ENCODE results near the gene ATAD2B.
A peak's percentile ranks its signal among the peaks of the same experiment; 100 is the strongest.

Gene ATAD2B

GRCh38 chr2:23809150-23809549, 117.8 kb downstream of the ATAD2B start:
- TF ChIP-seq ZFP30 (CRISPR knock-in tag; IDR thresholded peaks at IDR 0.05) (no peak), BACH2 (CRISPR knock-in tag; IDR thresholded peaks at IDR 0.05; ENCODE audit: borderline replicate concordance) (no peak)
- no peak for ATAC-seq

DNA sequence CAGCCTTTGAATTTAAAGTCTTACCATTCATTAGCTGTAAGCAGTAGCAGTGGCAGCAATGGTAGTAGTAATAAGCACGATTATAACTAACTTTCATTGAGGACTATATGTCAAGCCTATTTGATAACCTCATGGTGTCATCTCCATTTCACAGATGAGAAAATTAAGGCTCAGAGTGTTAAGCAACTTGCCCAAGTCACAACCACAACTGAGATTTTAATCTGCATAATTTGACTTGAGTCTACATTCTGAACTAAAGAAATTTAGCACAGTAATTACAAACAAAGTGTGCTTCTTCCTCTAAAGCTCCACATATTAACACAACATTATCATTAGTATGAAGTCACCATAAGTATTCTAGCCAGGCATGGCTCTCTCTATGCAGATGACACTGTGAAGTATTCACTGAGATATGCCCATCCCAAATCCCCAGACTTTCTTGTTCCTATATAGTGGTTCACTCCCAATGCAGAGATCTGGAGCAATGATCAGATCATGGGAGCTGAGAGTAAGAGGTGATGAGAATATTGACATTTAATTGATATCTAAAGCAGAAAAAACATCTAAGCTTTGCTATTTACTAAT, 120.2 kb downstream of the ATAD2B start:
- no peak for ATAC-seq
- no peak for TF ChIP-seq ZC3H10 (CRISPR knock-in tag; IDR thresholded peaks at IDR 0.05)
- TF ChIP-seq ZNF8 (CRISPR knock-in tag; IDR thresholded peaks at IDR 0.05): no peak
- TF ChIP-seq CSDC2 (CRISPR knock-in tag; IDR thresholded peaks at IDR 0.05): no peak
- no peak for TF ChIP-seq TOX (CRISPR knock-in tag; IDR thresholded peaks at IDR 0.05; ENCODE audit: borderline replicate concordance)
- TF ChIP-seq, protein P1, sequence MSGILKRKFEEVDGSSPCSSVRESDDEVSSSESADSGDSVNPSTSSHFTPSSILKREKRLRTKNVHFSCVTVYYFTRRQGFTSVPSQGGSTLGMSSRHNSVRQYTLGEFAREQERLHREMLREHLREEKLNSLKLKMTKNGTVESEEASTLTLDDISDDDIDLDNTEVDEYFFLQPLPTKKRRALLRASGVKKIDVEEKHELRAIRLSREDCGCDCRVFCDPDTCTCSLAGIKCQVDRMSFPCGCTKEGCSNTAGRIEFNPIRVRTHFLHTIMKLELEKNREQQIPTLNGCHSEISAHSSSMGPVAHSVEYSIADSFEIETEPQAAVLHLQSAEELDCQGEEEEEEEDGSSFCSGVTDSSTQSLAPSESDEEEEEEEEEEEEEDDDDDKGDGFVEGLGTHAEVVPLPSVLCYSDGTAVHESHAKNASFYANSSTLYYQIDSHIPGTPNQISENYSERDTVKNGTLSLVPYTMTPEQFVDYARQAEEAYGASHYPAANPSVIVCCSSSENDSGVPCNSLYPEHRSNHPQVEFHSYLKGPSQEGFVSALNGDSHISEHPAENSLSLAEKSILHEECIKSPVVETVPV (CRISPR knock-in tag; IDR thresholded peaks at IDR 0.05): no peak
- no peak for TF ChIP-seq ZFP3 (CRISPR knock-in tag; IDR thresholded peaks at IDR 0.05)
- TF ChIP-seq ZNF70 (CRISPR knock-in tag; IDR thresholded peaks at IDR 0.05): no peak

GRCh38 chr2:23806201-23806600, 120.7 kb downstream of the ATAD2B start:
- TF ChIP-seq ESRRG (CRISPR knock-in tag; IDR thresholded peaks at IDR 0.05) (no peak), CREB5 (CRISPR knock-in tag; IDR thresholded peaks at IDR 0.05; ENCODE audit: low read depth) (no peak), ISL1 (CRISPR knock-in tag; IDR thresholded peaks at IDR 0.05) (no peak), ARNTL (CRISPR knock-in tag; IDR thresholded peaks at IDR 0.05; ENCODE audit: borderline replicate concordance, low read depth) (no peak), OSR1 (CRISPR knock-in tag; IDR thresholded peaks at IDR 0.05) (no peak), RARB (CRISPR knock-in tag; IDR thresholded peaks at IDR 0.05) (no peak), ZC3H10 (CRISPR knock-in tag; IDR thresholded peaks at IDR 0.05) (no peak), ZFP3 (CRISPR knock-in tag; IDR thresholded peaks at IDR 0.05) (no peak), ZNF70 (CRISPR knock-in tag; IDR thresholded peaks at IDR 0.05) (no peak)

DNA sequence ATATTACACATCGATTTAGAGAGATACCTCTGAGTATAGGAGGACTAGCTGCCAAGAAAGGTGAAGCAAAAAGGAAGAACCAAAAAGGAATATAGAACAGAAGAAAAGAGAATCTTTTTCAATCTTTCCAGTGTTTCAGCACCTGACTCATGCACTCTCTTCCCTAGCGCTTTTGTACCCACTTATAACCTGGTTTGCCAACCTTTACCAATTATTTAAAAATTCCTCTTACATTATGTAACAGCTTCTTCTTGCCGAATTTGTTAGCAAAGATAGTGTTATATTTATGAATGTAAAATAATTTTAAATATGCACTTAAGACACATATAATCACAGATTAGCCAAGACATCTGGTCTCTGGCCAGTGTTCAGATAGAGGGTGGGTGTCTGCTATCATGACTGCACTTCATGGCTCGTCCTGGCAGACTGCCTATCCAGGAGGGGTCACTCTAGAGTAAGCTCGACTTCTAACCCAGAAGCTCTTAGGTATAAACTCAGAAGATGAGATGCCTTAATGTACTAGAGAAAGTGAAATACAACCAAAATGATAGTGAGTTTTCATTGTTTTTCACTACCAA, 122.9 kb downstream of the ATAD2B start:
- ATAC-seq: peak; percentile 84
- TF ChIP-seq TCF4 (CRISPR knock-in tag; IDR thresholded peaks at IDR 0.05; ENCODE audit: borderline replicate concordance): peak; percentile 19; the same call in 1 of the 2 replicates
- TF ChIP-seq ISL1 (CRISPR knock-in tag; IDR thresholded peaks at IDR 0.05): peak; percentile 88
- no peak for TF ChIP-seq TSHZ2 (CRISPR knock-in tag; IDR thresholded peaks at IDR 0.05)

More at GRCh38 chr2:23806201-23806600, 120.7 kb downstream of the ATAD2B start:
- ATAC-seq: no peak

DNA sequence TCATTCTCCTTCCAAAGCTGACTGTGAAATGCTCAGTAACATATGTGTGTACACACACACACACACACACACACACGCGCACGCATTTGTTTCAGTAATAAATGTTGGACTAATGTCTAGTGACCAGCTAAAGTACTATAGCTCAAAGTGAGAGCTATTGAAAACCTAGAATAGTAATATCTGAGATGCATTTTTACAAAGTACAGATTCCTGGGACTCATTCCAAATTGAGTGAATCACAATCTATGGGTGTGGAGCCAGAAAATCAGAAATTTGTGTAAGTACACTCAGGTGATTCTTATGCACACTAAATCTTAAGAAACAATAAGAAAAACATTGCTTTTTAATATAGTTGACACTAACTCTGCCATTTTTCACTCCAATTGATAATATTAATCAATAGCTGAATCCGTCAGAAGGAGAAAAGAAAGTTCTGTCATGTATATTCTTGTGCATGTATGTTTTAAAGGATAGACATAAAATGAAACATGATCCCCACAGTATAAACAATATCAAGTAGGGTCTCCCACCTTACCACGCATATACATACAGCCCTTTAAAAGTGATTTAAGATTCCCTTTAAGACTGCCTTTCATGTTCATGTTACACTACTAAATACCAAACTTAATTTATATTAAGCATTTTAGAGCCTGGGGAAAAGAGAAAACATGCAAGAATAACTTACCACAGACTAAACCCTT, 123.5 kb downstream of the ATAD2B start:
- TF ChIP-seq, protein P1 (CRISPR knock-in tag; IDR thresholded peaks at IDR 0.05): no peak
- TF ChIP-seq ISL1 (CRISPR knock-in tag; IDR thresholded peaks at IDR 0.05) (0 out of 2 replicates have a peak, but pooled peaks have one; percentile 43), RARB (CRISPR knock-in tag; IDR thresholded peaks at IDR 0.05) (no peak)
- peak; percentile 83 for ATAC-seq
